DND-41 (cell line): Measurements from ENCODE around the gene ACAD9.

Experiments
- CTCF ChIP-seq: IDR thresholded peaks from 2 replicates; pipeline ENCODE4 v1.5.1; 2012; ENCODE audit warnings: borderline replicate concordance, low read length, moderate library complexity, mild to moderate bottlenecking; ENCODE audit not compliant: poor library complexity, severe bottlenecking; ENCODE audit errors: extremely low read depth
- EZH2 ChIP-seq: IDR thresholded peaks from 3 replicates; pipeline ENCODE4 v1.6.1; 2012; ENCODE audit warnings: borderline replicate concordance, low read depth, mild to moderate bottlenecking, moderate library complexity, low read length, inconsistent platforms; ENCODE audit not compliant: severe bottlenecking

GRCh38 chr3:128907706-128908445, 28.5 kb downstream of the ACAD9 start:
- TF ChIP-seq CTCF (no peak), EZH2 (no peak)
